Upper lobe of left lung (tissue), 4 donors: ENCODE data around the gene BICRA.

Experiments
- CTCF ChIP-seq, 6 experiments: fragments of 450-650 bp in 4 of 6; fragments of 200-600 bp in 2 of 6; sonication (generic) in 2 of 6; IDR thresholded peaks; one replicate each; pipeline ENCODE4 v1.5.1; 2016 to 2019; ENCODE audit warnings: antibody characterized with exemption in 6 of 6
- EP300 ChIP-seq, 4 donors: sonication (generic); formaldehyde crosslinking; IDR thresholded peaks; one replicate each; pipeline ENCODE4 v1.5.1; 2017; ENCODE audit warnings: antibody characterized with exemption in 4 of 4, control low read depth in 2 of 4
- POLR2A ChIP-seq, 4 donors: fragments of 450-650 bp; IDR thresholded peaks; one replicate each; pipeline ENCODE4 v1.5.1; 2016 to 2017; ENCODE audit warnings: antibody characterized with exemption in 4 of 4, mild to moderate bottlenecking in 2 of 4
- POLR2AphosphoS5 ChIP-seq, 2 donors: sonication (generic); formaldehyde crosslinking; IDR thresholded peaks; one replicate each; pipeline ENCODE4 v1.5.1; 2017; ENCODE audit warnings: antibody characterized with exemption in 2 of 2

- TF ChIP-seq CTCF (IDR thresholded peaks at IDR 0.05) (no peak), POLR2A (IDR thresholded peaks at IDR 0.05) (no peak), POLR2AphosphoS5 (IDR thresholded peaks at IDR 0.05) (no peak), EP300 (IDR thresholded peaks at IDR 0.05) (no peak)
Measured at GRCh38 chr19:47615230-47615629, 6.3 kb downstream of the BICRA start.
